NB4 (cell line): ENCODE results near the gene POGZ.

ENCODE experiments used
- DNase-seq: peaks from one replicate; pipeline ENCODE4 v3.0.0; 2010; ENCODE audit warnings: low read depth
- H3K4me3 ChIP-seq: one replicate; pipeline ENCODE4 v1.5.1; 2011; ENCODE audit warnings: mild to moderate bottlenecking, low read depth, low read length, moderate library complexity
- MYC ChIP-seq: IDR thresholded peaks from 2 replicates; pipeline ENCODE4 v1.6.1; 2011; ENCODE audit warnings: low read depth, low read length
- POLR2A ChIP-seq: IDR thresholded peaks from 2 replicates; pipeline ENCODE4 v1.6.1; 2011; ENCODE audit warnings: mild to moderate bottlenecking; ENCODE audit not compliant: insufficient read length; ENCODE audit errors: extremely low read depth
- TF ChIP-seq, protein P1 (sequence below): IDR thresholded peaks from one replicate; pipeline ENCODE4 v1.5.1; 2012; ENCODE audit warnings: low read depth, low read length
- TF ChIP-seq, protein P2 (sequence below): IDR thresholded peaks from 2 replicates; pipeline ENCODE4 v1.6.1; 2011; ENCODE audit warnings: low read depth, low read length

The POGZ gene

DNA sequence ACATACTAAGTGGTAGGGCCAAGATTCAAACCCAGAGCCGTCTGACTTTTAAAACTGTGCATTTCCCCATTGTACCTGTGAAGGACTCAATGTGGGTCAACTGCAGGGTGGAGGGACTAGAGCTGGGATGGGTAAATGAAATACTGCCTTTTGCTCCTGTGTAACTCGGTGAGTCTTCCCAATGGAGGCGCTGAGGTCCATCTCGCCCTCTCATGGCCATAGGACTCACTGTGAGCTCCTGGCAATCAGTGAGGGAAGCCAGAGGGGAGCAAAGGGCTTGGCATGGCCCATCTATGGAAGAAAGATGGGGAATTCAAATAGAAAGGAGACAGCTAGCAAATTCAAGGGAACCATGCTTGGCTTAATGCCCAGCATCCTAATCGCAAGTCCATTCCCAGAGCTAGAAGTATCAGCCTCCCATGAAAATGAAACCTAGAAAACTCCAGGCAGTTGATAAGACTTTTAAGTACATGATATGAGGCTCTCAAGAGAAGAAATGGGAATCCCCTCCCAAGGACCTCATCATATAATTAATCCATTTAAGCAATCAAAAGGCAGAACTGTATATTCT, 26.5 kb upstream of the POGZ start:
- DNase-seq = no peak
- TF ChIP-seq MYC (no peak), POLR2A (no peak)
- TF ChIP-seq, protein P1, sequence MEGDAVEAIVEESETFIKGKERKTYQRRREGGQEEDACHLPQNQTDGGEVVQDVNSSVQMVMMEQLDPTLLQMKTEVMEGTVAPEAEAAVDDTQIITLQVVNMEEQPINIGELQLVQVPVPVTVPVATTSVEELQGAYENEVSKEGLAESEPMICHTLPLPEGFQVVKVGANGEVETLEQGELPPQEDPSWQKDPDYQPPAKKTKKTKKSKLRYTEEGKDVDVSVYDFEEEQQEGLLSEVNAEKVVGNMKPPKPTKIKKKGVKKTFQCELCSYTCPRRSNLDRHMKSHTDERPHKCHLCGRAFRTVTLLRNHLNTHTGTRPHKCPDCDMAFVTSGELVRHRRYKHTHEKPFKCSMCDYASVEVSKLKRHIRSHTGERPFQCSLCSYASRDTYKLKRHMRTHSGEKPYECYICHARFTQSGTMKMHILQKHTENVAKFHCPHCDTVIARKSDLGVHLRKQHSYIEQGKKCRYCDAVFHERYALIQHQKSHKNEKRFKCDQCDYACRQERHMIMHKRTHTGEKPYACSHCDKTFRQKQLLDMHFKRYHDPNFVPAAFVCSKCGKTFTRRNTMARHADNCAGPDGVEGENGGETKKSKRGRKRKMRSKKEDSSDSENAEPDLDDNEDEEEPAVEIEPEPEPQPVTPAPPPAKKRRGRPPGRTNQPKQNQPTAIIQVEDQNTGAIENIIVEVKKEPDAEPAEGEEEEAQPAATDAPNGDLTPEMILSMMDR = no peak
- TF ChIP-seq, protein P2, sequence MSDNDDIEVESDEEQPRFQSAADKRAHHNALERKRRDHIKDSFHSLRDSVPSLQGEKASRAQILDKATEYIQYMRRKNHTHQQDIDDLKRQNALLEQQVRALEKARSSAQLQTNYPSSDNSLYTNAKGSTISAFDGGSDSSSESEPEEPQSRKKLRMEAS = no peak
- no peak overlapping the region for H3K4me3 ChIP-seq

DNA sequence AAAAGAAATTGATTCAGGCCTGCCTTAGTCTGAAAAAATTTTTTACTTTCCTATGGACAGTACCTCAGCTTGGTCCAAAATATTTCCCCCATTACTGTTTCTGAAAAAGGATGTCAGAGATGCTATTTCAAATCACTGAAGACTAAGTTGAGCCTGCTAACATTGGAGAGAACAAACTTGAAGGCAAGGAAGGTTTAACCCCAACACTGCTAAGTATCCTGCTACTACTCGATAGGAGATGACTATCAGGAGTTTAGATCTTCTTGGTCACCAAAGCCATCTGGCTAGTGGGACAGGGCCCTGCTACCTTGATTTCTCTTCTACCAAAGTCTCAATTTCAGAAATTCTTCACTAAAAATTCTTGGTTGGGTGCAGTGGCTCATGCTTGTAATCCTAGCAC, 22.7 kb upstream of the POGZ start:
- no peak overlapping the region for H3K4me3 ChIP-seq
- DNase-seq = no peak
- TF ChIP-seq MYC = no peak
- no peak for TF ChIP-seq POLR2A
- TF ChIP-seq, protein P2 = no peak
- TF ChIP-seq, protein P1 = no peak

DNA sequence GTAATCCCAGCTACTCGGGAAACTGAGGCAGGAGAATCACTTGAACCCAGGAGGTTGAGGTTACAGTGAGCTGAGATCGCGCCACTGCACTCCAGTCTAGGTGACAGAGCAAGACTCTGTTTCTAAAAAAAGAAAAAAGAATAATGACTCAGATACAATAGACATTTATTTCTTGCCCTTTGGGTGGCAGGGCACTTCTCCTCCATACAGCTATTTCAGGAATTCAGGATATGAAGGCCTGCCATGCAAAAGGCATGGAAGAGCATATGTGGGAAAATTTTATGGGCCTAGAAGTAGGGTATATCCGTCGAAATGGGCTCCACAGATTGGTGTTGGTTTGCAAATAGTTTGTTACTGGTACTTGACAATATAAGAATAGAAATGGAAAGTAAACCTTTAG, 20.2 kb upstream of the POGZ start:
- no peak overlapping the region for H3K4me3 ChIP-seq
- TF ChIP-seq, protein P2 = no peak
- TF ChIP-seq MYC (no peak), POLR2A (no peak)

DNA sequence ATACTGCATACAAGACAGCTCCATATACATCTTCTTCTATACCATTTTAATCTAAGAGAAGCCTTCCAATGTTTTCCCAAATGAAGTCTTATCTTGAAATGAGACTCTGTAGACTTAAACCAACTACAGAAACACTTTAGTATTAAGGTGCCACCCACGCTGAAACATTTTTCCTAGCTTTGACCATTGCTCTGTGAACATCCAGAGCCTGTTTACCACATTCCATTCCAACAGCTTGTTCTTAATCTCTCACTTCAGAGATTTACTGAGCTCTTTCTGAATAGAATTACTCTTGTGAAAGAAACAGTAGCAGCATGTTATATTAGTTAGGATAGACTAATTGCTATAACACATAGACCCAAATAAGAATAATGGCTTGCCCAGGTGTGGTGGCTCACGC, 19.6 kb upstream of the POGZ start:
- TF ChIP-seq, protein P2 = no peak
- TF ChIP-seq POLR2A (no peak), MYC (no peak)
- TF ChIP-seq, protein P1 = no peak
- H3K4me3 ChIP-seq = no peak overlapping the region
- DNase-seq = no peak

More for the DNA sequence above, 20.2 kb upstream of the POGZ start:
- DNase-seq = no peak

DNA sequence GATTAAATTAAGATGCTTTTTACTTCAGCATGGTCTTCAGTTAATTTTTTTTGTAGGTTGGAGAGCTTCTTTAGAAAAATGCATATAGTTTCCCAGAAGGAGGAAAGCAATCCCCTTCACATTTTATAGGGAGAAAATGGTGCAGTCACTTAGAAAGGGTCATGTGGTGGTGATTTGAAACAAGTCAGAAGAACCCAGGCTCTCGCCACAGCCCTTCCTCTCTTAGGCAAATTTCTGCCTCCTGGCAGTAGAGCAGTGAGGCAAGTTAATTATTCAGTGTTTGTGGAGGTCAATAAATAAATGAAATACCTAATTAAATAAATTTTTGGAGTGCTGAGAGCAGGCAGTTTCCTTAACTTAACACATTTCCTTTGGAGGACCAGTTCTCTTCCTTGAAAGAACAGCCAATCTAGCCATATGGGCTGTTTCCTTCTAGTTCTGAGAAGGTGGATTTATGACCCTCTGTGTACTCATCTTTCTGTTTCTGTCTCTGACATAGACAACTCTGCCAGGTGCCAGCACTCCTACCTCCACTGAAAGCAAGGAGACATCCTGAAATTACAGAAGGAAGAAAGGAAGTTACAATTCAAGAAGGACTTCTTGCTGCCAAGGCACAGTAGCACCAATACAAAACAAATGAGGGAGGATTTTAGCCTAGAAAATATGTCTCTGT, 19.0 kb upstream of the POGZ start:
- DNase-seq = no peak
- no peak overlapping the region for H3K4me3 ChIP-seq
- TF ChIP-seq, protein P1 = no peak
- TF ChIP-seq, protein P2 = no peak

DNA sequence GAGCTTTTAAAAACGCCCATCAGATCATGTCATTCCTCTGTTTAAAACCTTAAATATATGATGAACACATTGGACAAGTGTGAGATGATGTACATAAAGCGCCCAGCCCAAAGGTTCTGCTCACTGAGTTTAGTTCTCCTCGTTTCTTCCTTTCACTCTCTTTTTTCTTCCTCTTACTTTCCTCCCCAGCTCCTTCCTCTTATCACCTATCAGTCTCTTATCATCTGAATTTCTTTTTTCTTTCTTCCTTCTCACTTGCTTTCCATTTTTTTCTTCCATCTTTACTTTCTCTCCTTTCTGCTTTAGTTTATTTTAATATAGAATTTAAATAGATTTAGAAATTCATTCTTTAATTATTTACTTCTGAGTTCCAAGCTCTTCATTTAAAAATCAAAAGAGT, 17.8 kb upstream of the POGZ start:
- H3K4me3 ChIP-seq = no peak overlapping the region
- DNase-seq = no peak
- no peak for TF ChIP-seq POLR2A
- TF ChIP-seq, protein P1 = no peak
- no peak for TF ChIP-seq MYC
- TF ChIP-seq, protein P2 = no peak
